Endothelial cell of umbilical vein (primary cell): ENCODE data around the gene TSR1. TPM values are rescaled to one million over a fixed set of nuclear protein-coding genes. Genes with fewer than 3 reads are reported as not detected.

Experiments used
- BruUV-seq: library from RNA; stranded (reverse); fragments of 400-500 nt; replicated peaks from 2 replicates; lab custom pipeline; 2021; lab: Mats Ljungman, UMichigan
- CTCF ChIA-PET: fragments of 300-600, 350-600 bp; sonication (Branson Sonifier 250); formaldehyde crosslinking; loops from one replicate; lab custom pipeline; 2021; ENCODE audit warnings: antibody characterized with exemption, inconsistent platforms; lab: Charles Lee
- POLR2A ChIA-PET: fragments of 300-600, 350-600 bp; sonication (Branson Sonifier 250); formaldehyde crosslinking; loops from one replicate; lab custom pipeline; 2021; ENCODE audit warnings: antibody characterized with exemption, inconsistent platforms; lab: Charles Lee
- DNase-seq: peaks from one replicate; pipeline ENCODE4 v3.0.0-alpha.2; 2011; ENCODE audit warnings: low read depth, low spot score
- FAIRE-seq: peaks from 2 replicates; lab custom pipeline; 2011; peaks lifted over from hg19 to GRCh38; lab: Jason Lieb, UNC
- H2AFZ ChIP-seq: 2 replicates; pipeline ENCODE4 v1.6.0; 2012; ENCODE audit warnings: low read depth, low read length, control low read depth, inconsistent platforms
- H3K27ac ChIP-seq: 2 replicates; pipeline ENCODE4 v1.5.1; 2011; ENCODE audit warnings: low read depth, mild to moderate bottlenecking, control low read depth, low read length, moderate library complexity; ENCODE audit not compliant: insufficient read depth
- H3K27me3 ChIP-seq, 2 experiments: 2 replicates each; pipeline versions ENCODE4 v1.6.0 to v1.6.1; 2011; ENCODE audit warnings: low read length in 2 of 2, mixed read lengths in 1 of 2; ENCODE audit not compliant: control insufficient read depth in 2 of 2, insufficient read depth in 2 of 2
- H3K36me3 ChIP-seq, 2 experiments: 2 replicates in 1 of 2; 3 replicates in 1 of 2; pipeline ENCODE4 v1.5.1; 2011; ENCODE audit warnings: low read length in 2 of 2, mild to moderate bottlenecking in 1 of 2, moderate library complexity in 1 of 2; ENCODE audit not compliant: control insufficient read depth in 2 of 2, insufficient read depth in 2 of 2; ENCODE audit errors: extremely low read depth in 1 of 2
- H3K4me1 ChIP-seq: 3 replicates; pipeline ENCODE4 v1.5.1; 2011; ENCODE audit warnings: mild to moderate bottlenecking, low read length; ENCODE audit not compliant: control insufficient read depth, insufficient read depth; ENCODE audit errors: extremely low read depth
- H3K4me2 ChIP-seq: 2 replicates; pipeline ENCODE4 v1.6.1; 2011; ENCODE audit warnings: low read length, control low read depth, mixed read lengths; ENCODE audit not compliant: insufficient read depth
- H3K4me3 ChIP-seq, 3 experiments: fragments of 200-600 bp in 1 of 3; sonication (generic), shearing (Covaris generic) in 1 of 3; replicated peaks in 1 of 3; 2 replicates each; pipeline ENCODE4 v1.5.1; 2011 to 2016; ENCODE audit warnings: control low read depth in 3 of 3, low read length in 3 of 3, mild to moderate bottlenecking in 2 of 3, inconsistent platforms in 1 of 3, low read depth in 1 of 3, moderate library complexity in 1 of 3; ENCODE audit not compliant: insufficient read depth in 1 of 3
- H3K79me2 ChIP-seq: 2 replicates; pipeline ENCODE4 v1.6.0; 2012; ENCODE audit warnings: low read length, inconsistent platforms; ENCODE audit not compliant: control insufficient read depth, insufficient read depth
- H3K9ac ChIP-seq: replicated peaks from 2 replicates; pipeline ENCODE3; 2011; ENCODE audit warnings: low read length, control low read depth; ENCODE audit not compliant: insufficient read depth; ENCODE audit errors: extremely low read depth
- H3K9me1 ChIP-seq: replicated peaks from 3 replicates; pipeline ENCODE4 v1.6.0; 2011; ENCODE audit warnings: mild to moderate bottlenecking, low read length; ENCODE audit not compliant: control insufficient read depth, insufficient read depth; ENCODE audit errors: extremely low read depth
- H3K9me3 ChIP-seq: replicated peaks from 2 replicates; pipeline ENCODE4 v1.5.1; 2012; ENCODE audit warnings: low read length, inconsistent platforms; ENCODE audit not compliant: control insufficient read depth, insufficient read depth
- H4K20me1 ChIP-seq: replicated peaks from 2 replicates; pipeline ENCODE3; 2011; ENCODE audit warnings: mild to moderate bottlenecking, low read length; ENCODE audit not compliant: control insufficient read depth, insufficient read depth; ENCODE audit errors: extremely low read depth
- CTCF ChIP-seq, 2 donors: IDR thresholded peaks; 1 replicate in 1 of 2; 2 replicates in 1 of 2; pipeline ENCODE4 v1.5.1; 2011; ENCODE audit warnings: low read length in 2 of 2, mild to moderate bottlenecking in 2 of 2, moderate library complexity in 2 of 2, control low read depth in 1 of 2, inconsistent platforms in 1 of 2, low read depth in 1 of 2; ENCODE audit not compliant: insufficient read depth in 1 of 2; ENCODE audit errors: extremely low read depth in 1 of 2
- EZH2 ChIP-seq: IDR thresholded peaks from 2 replicates; pipeline ENCODE4 v1.6.1; 2012; ENCODE audit warnings: borderline replicate concordance, low read depth, mild to moderate bottlenecking, moderate library complexity, low read length, inconsistent platforms; ENCODE audit not compliant: severe bottlenecking
- FOS ChIP-seq: IDR thresholded peaks from 2 replicates; pipeline ENCODE4 v1.6.1; 2011; ENCODE audit warnings: mild to moderate bottlenecking, low read length, moderate library complexity, borderline replicate concordance; ENCODE audit not compliant: insufficient read depth
- GATA2 ChIP-seq: IDR thresholded peaks from 2 replicates; pipeline ENCODE4 v1.7.0; 2011; ENCODE audit warnings: low read depth, mild to moderate bottlenecking, moderate library complexity, mixed read lengths, low read length; ENCODE audit not compliant: insufficient read length, insufficient read depth
- JUN ChIP-seq: IDR thresholded peaks from 2 replicates; pipeline ENCODE4 v1.6.1; 2011; ENCODE audit warnings: borderline replicate concordance, low read depth; ENCODE audit not compliant: insufficient read length, insufficient read depth
- MAX ChIP-seq: IDR thresholded peaks from 2 replicates; pipeline ENCODE4 v1.6.1; 2011; ENCODE audit not compliant: insufficient read depth, insufficient read length
- MYC ChIP-seq: IDR thresholded peaks from one replicate; pipeline ENCODE4 v1.6.1; 2011; ENCODE audit warnings: mild to moderate bottlenecking, low read depth, low read length
- POLR2A ChIP-seq: IDR thresholded peaks from 2 replicates; pipeline ENCODE4 v1.6.1; 2012; ENCODE audit warnings: low read depth, mild to moderate bottlenecking, control low read depth, low read length
- POLR2AphosphoS5 ChIP-seq: IDR thresholded peaks from 2 replicates; pipeline ENCODE4 v1.6.1; 2012; ENCODE audit warnings: low read depth, mild to moderate bottlenecking, control low read depth, low read length, moderate library complexity; ENCODE audit not compliant: insufficient read depth
- dilution Hi-C: fragments of 300-500 bp; cut with MboI; formaldehyde crosslinking; loops from one replicate; pipeline ENCODE4 v1.15.0; 2019; ENCODE audit warnings: low sequenced_read_pairs; ENCODE audit not compliant: extremely low pct_ligation_motif_present
- intact Hi-C: fragments of 100-400 bp; cut with micrococcal nuclease; formaldehyde crosslinking; loops from one replicate; pipeline ENCODE4 v1.10.0; 2022
- polyA plus RNA-seq, 4 experiments: library from polyadenylated mRNA; depleted of rRNA in 3 of 4; stranded (reverse) in 3 of 4; unstranded in 1 of 4; fragments of >200 nt; gene quantifications; 2 replicates each; pipeline versions ENCODE4 v1.2.1 to v1.2.3, GENCODE V29; 2011 to 2012; ENCODE audit warnings: missing spikeins in 1 of 4
- total RNA-seq: library from RNA; stranded (reverse); gene quantifications from 2 replicates; pipeline ENCODE4 v1.2.3, GENCODE V29; 2021

Gene TSR1
- total and polyA plus RNA-seq, 2 donors (not counting 3 experiments of a cell fraction or from before 2014, with no cell fraction given) = 6.2 to 39.9 TPM

- ChIA-PET CTCF (interaction anchor here (1.2 to 15.2 kb wide), 4 partner anchors 9 to 30 kb away, joined by 3 to 909 read pairs (median 50); no protein-coding TSS in a partner anchor), POLR2A (no interaction called here)
- Histone ChIP-seq H3K9ac (no peak overlapping the region), H3K9me3 (no peaks in the 10 kb centered on the region), H3K79me2 (no peaks in the 10 kb centered on the region), H3K27ac (no peak overlapping the region), H3K4me3 (no peak overlapping the region), H4K20me1 (no peaks in the 10 kb centered on the region), H3K4me2 (no peak overlapping the region), H3K27me3 (no peaks in the 10 kb centered on the region), H3K9me1 (no peaks in the 10 kb centered on the region), H2AFZ (no peak overlapping the region), H3K36me3 (peaks cover 0 to 16% of the 10 kb centered on the region in 2 experiments), H3K4me1 (no peaks in the 10 kb centered on the region)
- TSS peak; percentile 17 for BruUV-seq
- dilution Hi-C loops (no loop called here), intact Hi-C loops (no loop called here)
- DNase-seq = no peak
- no peak for FAIRE-seq
- TF ChIP-seq MAX (no peak), MYC (no peak), FOS (no peak), GATA2 (no peak)
Measured at GRCh38 chr17:2384439-2385127, 48.3 kb upstream of the TSR1 start.

GRCh38 chr17:2383628-2384167 lies 47.4 kb upstream of the TSR1 start:
- dilution Hi-C loops = no loop called here
- DNase-seq (no peak), FAIRE-seq (no peak)
- H3K27ac ChIP-seq = no peak overlapping the region
- H3K9me3 ChIP-seq = no peaks in the 10 kb centered on the region
- H3K9me1 ChIP-seq = no peaks in the 10 kb centered on the region
- TF ChIP-seq MAX (no peak), MYC (no peak), GATA2 (no peak), CTCF (IDR thresholded peaks at IDR 0.05; ENCODE audit: extremely low read depth in 1 of 2, insufficient read depth in 1 of 2, low read depth in 1 of 2, low read length in 2 of 2) (no peak), JUN (no peak), POLR2AphosphoS5 (no peak), FOS (no peak), POLR2A (no peak), EZH2 (no peak)
- no peak overlapping the region for H3K4me2 ChIP-seq
- no peak overlapping the region for H2AFZ ChIP-seq
- no peaks in the 10 kb centered on the region for H3K4me1 ChIP-seq
- H4K20me1 ChIP-seq = no peaks in the 10 kb centered on the region
- peaks cover 0 to 20% of the 10 kb centered on the region in 2 experiments for H3K36me3 ChIP-seq
- POLR2A ChIA-PET = interaction anchor here (1.5 to 2.0 kb wide), 2 partner anchors 14 to 32 kb away, joined by 4 to 12 read pairs; no protein-coding TSS in a partner anchor
- H3K4me3 ChIP-seq = no peak overlapping the region
- CTCF ChIA-PET = interaction anchor here (1.2 to 15.2 kb wide), 7 partner anchors 10 to 38 kb away, joined by 3 to 909 read pairs (median 47); no protein-coding TSS in a partner anchor
- no peaks in the 10 kb centered on the region for H3K79me2 ChIP-seq
- BruUV-seq = no TSS peak
- no peaks in the 10 kb centered on the region for H3K27me3 ChIP-seq
- no peak overlapping the region for H3K9ac ChIP-seq
- intact Hi-C loops = no loop called here
